ENCODE measurements around the gene SLC25A10.

SLC25A10 gene

DNA sequence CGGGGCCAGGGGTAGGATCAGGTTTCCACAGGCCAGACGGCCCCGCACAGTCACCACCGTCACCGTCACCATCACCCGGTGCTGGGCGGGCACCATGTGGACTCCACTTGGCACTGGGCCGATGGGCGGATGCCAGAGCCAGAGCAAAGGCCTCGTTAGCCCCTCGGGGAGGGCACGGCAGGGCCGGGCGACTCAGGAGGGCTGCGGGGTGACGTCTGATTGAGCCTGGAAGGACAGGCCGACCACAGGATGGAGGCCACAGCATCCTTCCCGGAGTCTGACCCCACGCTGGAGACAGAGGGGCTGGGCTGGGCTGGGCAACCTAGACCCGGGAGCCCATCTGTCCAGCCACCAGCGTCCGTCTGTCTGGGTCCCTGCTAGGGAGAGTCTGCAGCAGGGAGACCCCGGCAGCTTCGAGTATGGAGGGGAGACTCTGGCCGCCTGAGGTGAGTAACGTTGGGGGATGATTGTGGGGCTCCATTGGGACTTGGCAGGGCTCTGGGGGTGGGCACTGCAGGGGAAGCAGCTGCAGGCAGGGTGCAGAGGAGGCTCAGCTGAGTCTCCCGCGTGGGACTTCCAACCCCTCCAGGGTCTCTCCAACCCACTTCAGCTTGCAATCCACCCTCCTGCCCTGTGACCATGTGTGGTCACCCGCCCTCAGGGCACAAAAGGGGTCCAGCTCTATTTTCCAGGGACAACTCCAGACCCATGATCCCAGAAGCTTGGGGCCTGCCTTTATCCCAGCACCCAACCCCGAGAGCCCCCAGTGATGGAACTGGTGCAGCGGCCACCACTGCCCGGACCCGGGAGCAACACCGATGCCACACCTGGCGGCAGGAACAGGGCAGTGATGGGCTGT is 22.6 kb downstream of the SLC25A10 start:
- Histone ChIP-seq H3K9me3 (ENCODE audit: control insufficient read depth, insufficient read depth, low read depth, low read length) (no peaks in the 10 kb centered on the region), H3K36me3 (ENCODE audit: control insufficient read depth in 2 of 2, insufficient read depth in 1 of 2, low read length in 2 of 2) (no peaks in the 10 kb centered on the region), H3K4me3 (ENCODE audit: low read depth, low read length) (no peak overlapping the region), H3K4me1 (ENCODE audit: control insufficient read depth, insufficient read depth, low read length) (no peaks in the 10 kb centered on the region), H3K27ac (ENCODE audit: extremely low read depth, low read depth, low read length) (no peak overlapping the region)
- no peak for TF ChIP-seq WT1 (tag by site-specific recombination; IDR thresholded peaks at IDR 0.05)
- TF ChIP-seq, protein P1, sequence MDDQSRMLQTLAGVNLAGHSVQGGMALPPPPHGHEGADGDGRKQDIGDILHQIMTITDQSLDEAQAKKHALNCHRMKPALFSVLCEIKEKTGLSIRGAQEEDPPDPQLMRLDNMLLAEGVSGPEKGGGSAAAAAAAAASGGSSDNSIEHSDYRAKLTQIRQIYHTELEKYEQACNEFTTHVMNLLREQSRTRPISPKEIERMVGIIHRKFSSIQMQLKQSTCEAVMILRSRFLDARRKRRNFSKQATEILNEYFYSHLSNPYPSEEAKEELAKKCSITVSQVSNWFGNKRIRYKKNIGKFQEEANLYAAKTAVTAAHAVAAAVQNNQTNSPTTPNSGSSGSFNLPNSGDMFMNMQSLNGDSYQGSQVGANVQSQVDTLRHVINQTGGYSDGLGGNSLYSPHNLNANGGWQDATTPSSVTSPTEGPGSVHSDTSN (CRISPR knock-in tag; IDR thresholded peaks at IDR 0.05) = 0 out of 2 replicates have a peak, but pooled peaks have one; percentile 28
- no peak for TF ChIP-seq TRIM28 (IDR thresholded peaks at IDR 0.05; ENCODE audit: borderline replicate concordance, low read length)
- no peak for TF ChIP-seq ZNF510 (tag by site-specific recombination; IDR thresholded peaks at IDR 0.05; ENCODE audit: insufficient replicate concordance)
- TF ChIP-seq BCL11A (tag by site-specific recombination; IDR thresholded peaks at IDR 0.05; ENCODE audit: low read depth) = no peak
- ChIA-PET POLR2A (interaction anchor here (1.2 to 1.9 kb wide), 2 partner anchors 125 to 132 kb away, joined by 3 to 13 read pairs; no protein-coding TSS in a partner anchor), CTCF (interaction anchor here (0.7 to 2.2 kb wide), 11 partner anchors 8 to 182 kb away, joined by 3 to 6 read pairs (median 4); partner anchors contain the start of gene MCRIP1)

DNA sequence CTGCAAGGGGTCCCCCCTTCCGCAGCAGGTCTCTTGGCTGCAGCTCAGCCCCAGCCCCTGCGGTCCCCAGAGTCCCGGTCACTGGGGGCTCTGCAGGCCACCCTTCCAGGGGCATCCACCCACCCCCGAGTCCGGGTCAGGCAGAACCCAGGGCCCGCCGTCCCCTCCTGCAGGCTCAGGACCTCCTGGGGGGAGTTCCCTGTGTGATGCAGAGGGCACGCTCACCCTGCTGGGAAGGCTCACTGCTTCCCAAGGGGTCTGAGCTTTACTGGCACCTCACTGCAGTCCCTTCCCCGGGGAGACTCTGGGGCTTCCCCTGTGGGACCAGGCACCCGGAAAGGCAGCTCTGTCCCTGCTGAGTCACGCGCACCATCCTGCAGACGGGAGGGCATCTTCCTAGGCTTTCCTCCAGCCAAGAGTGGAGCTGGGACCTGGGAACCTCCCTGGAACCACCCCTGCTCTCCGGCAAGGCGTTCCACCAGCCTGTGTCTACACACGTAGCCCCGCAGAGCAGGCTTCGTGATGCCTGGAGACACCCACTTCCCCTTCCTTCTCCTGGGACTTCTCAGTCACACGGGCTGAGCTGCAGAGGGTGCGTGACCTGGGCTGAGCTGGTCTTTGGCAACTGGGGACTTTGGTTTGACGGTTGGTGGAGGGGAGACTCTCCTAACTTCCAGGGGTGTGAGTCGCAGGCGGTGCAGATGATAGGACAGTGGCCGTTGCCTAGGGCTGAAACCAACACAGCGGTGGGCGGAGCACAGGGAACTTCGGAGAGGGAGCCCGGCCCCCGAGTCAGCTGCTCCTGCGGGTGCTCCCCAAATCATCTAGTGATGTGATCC is 23.4 kb downstream of the SLC25A10 start:
- POLR2A ChIA-PET = interaction anchor here (1.0 to 1.9 kb wide), 3 partner anchors 90 to 131 kb away, joined by 3 to 13 read pairs (median 5); no protein-coding TSS in a partner anchor
- CTCF ChIA-PET = interaction anchor here (0.7 to 2.2 kb wide), 13 partner anchors 9 to 370 kb away, joined by 3 to 6 read pairs (median 4); partner anchors contain the start of gene MCRIP1
- no peaks in the 10 kb centered on the region for H3K4me1 ChIP-seq (ENCODE audit: control insufficient read depth, insufficient read depth, low read length)
- no peaks in the 10 kb centered on the region for H3K9me3 ChIP-seq (ENCODE audit: control insufficient read depth, insufficient read depth, low read depth, low read length)
- no peak overlapping the region for H3K4me3 ChIP-seq (ENCODE audit: low read depth, low read length)
- H3K27ac ChIP-seq (ENCODE audit: extremely low read depth, low read depth, low read length) = no peak overlapping the region
- no peaks in the 10 kb centered on the region for H3K36me3 ChIP-seq (ENCODE audit: control insufficient read depth in 2 of 2, insufficient read depth in 1 of 2, low read length in 2 of 2)
- TF ChIP-seq ZNF302 (tag by site-specific recombination; IDR thresholded peaks at IDR 0.05; ENCODE audit: low read depth) (no peak), ZBTB48 (tag by site-specific recombination; IDR thresholded peaks at IDR 0.05) (peak; percentile 42; the same call in 1 of the 2 replicates), ZNF394 (tag by site-specific recombination; IDR thresholded peaks at IDR 0.05; ENCODE audit: borderline replicate concordance) (peak; percentile 94), ZNF335 (tag by site-specific recombination; conservative IDR thresholded peaks at IDR 0.05) (peak; percentile 92), ZNF610 (tag by site-specific recombination; IDR thresholded peaks at IDR 0.05; ENCODE audit: borderline replicate concordance) (no peak), GLIS1 (tag by site-specific recombination; IDR thresholded peaks at IDR 0.05) (peak; percentile 82), ZNF391 (tag by site-specific recombination; IDR thresholded peaks at IDR 0.05; ENCODE audit: borderline replicate concordance, low read depth) (no peak), KLF9 (tag by site-specific recombination; IDR thresholded peaks at IDR 0.05; ENCODE audit: low read depth) (0 out of 2 replicates have a peak, but pooled peaks have one; percentile 19), ZNF114 (tag by site-specific recombination; IDR thresholded peaks at IDR 0.05) (no peak), MYNN (tag by site-specific recombination; IDR thresholded peaks at IDR 0.05; ENCODE audit: borderline replicate concordance) (no peak), ZIC2 (tag by site-specific recombination; IDR thresholded peaks at IDR 0.05) (peak; percentile 89), SP3 (tag by site-specific recombination; IDR thresholded peaks at IDR 0.05) (peak; percentile 44), ZNF777 (tag by site-specific recombination; IDR thresholded peaks at IDR 0.05; ENCODE audit: borderline replicate concordance) (no peak), ZNF623 (tag by site-specific recombination; IDR thresholded peaks at IDR 0.05) (no peak), ZBTB17 (tag by site-specific recombination; IDR thresholded peaks at IDR 0.05) (peak; percentile 76), SP7 (tag by site-specific recombination; IDR thresholded peaks at IDR 0.05) (peak; percentile 49; the same call in 1 of the 2 replicates), ZNF202 (tag by site-specific recombination; IDR thresholded peaks at IDR 0.05; ENCODE audit: borderline replicate concordance) (no peak), KLF1 (tag by site-specific recombination; IDR thresholded peaks at IDR 0.05) (peak; percentile 67; the same call in 1 of the 2 replicates), GLIS2 (tag by site-specific recombination; IDR thresholded peaks at IDR 0.05) (peak; percentile 38; the same call in 1 of the 2 replicates), ZNF843 (tag by site-specific recombination; IDR thresholded peaks at IDR 0.05) (no peak), SP2 (tag by site-specific recombination; IDR thresholded peaks at IDR 0.05) (peak; percentile 60)
- TF ChIP-seq, protein P2, sequence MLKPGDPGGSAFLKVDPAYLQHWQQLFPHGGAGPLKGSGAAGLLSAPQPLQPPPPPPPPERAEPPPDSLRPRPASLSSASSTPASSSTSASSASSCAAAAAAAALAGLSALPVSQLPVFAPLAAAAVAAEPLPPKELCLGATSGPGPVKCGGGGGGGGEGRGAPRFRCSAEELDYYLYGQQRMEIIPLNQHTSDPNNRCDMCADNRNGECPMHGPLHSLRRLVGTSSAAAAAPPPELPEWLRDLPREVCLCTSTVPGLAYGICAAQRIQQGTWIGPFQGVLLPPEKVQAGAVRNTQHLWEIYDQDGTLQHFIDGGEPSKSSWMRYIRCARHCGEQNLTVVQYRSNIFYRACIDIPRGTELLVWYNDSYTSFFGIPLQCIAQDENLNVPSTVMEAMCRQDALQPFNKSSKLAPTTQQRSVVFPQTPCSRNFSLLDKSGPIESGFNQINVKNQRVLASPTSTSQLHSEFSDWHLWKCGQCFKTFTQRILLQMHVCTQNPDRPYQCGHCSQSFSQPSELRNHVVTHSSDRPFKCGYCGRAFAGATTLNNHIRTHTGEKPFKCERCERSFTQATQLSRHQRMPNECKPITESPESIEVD (tag by site-specific recombination; IDR thresholded peaks at IDR 0.05) = no peak
- TF ChIP-seq, protein P3, sequence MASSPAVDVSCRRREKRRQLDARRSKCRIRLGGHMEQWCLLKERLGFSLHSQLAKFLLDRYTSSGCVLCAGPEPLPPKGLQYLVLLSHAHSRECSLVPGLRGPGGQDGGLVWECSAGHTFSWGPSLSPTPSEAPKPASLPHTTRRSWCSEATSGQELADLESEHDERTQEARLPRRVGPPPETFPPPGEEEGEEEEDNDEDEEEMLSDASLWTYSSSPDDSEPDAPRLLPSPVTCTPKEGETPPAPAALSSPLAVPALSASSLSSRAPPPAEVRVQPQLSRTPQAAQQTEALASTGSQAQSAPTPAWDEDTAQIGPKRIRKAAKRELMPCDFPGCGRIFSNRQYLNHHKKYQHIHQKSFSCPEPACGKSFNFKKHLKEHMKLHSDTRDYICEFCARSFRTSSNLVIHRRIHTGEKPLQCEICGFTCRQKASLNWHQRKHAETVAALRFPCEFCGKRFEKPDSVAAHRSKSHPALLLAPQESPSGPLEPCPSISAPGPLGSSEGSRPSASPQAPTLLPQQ (tag by site-specific recombination; IDR thresholded peaks at IDR 0.05) = no peak
